GM12864 (cell line): Measurements from ENCODE around the gene RPL13A.

Experiments used
- DNase-seq: peaks from one replicate; pipeline ENCODE4 v3.0.0-alpha.2; 2011; ENCODE audit warnings: low read depth
- H3K4me3 ChIP-seq: 2 replicates; pipeline ENCODE4 v1.5.1; 2011; ENCODE audit warnings: mild to moderate bottlenecking, low read depth, low read length, control low read depth
- CTCF ChIP-seq: IDR thresholded peaks from 2 replicates; pipeline ENCODE4 v1.5.1; 2011; ENCODE audit warnings: low read depth, mild to moderate bottlenecking, moderate library complexity, low read length, control low read depth, inconsistent platforms; ENCODE audit errors: missing control alignments

RPL13A gene

GRCh38 chr19:49486710-49487276, 615 bp upstream of the RPL13A start:
- no peak for DNase-seq
- TF ChIP-seq CTCF, result no peak
- H3K4me3 ChIP-seq, result peak overlapping the region; percentile 2

DNA sequence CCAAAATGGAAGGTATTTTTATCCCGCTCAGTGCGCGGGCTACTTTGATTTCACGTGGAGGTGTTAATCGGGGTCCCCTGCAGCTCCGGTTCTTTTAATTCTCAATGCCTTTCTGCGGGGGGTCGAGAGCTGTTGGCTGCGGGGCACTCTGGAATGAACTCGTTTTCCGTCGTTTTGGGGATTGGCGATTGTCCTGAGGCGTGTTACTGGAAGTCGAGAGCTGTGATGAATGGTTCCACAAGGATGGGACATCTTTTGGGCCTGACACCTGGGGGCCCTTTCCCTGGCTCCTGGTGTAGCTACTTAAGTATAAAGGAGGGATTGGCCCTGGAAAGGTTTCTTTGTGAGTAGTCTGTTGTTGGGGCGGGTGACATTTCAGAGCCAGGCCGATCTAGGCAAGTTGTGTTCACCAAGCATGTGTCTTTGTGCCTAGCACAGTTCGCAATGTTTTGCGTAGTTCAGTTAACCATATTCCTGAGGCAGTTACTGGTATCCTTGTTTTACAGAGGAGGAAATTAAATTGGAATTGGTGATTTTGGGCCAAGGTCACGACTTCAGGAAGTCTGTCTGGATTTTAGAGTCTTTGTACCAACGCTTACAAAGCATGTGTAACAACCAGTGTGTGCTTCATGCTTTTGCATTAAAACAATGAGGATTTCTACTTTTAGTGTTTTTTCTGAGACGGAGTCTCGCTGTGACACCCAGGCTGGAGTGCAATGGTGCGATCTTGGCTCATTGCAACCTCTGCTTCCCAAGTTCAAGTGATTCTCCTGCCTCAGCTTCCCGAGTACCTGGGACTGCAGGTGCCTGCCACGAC, 846 bp downstream of the RPL13A start:
- peak overlapping the region; percentile 95 for H3K4me3 ChIP-seq
- no peak for DNase-seq
- no peak for TF ChIP-seq CTCF

DNA sequence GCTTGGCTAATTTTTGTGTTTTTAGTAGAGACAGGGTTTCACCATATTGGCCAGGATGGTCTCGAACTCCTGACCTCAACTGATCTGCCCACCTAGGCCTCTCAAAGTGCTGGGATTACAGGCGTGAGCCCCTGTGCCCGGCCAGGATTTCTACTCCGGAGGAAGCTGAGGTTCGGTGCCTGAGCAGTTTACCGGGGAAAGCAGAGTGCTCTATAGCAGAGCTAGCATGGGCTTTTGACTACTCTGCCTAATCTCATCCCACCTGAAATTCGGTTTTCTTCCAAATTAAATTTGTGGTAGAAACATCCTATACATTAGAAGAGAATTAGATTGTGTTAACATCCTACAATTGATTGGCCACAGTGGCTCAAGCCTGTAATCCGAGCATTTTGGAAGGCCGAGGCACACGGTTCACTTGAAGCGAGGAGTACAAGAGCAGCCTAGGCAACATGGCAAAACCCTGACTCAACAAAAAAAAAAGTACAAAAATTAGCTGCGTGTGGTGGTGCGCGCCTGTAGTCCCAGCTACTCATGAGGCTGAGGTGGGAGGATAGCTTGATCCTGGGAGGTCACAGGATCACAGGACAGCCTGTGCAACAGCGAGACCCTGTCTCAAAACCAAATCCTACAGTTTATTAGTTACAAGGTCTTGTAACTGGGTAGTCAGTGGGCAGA, 1.6 kb downstream of the RPL13A start:
- TF ChIP-seq CTCF, result no peak
- no peak for DNase-seq
- peak overlapping the region; percentile 95 for H3K4me3 ChIP-seq

- H3K4me3 ChIP-seq, result peak overlapping the region; percentile 95
- peak; percentile 77 for TF ChIP-seq CTCF
- no peak for DNase-seq
These were observed 2.3 kb downstream of the RPL13A start for GRCh38 chr19:49489601-49490167.

- peak overlapping the region; percentile 95 for H3K4me3 ChIP-seq
- DNase-seq, result no peak
- no peak for TF ChIP-seq CTCF
These were observed 3.0 kb downstream of the RPL13A start for GRCh38 chr19:49490287-49491029.

GRCh38 chr19:49491030-49491803, 3.8 kb downstream of the RPL13A start:
- DNase-seq, result no peak
- TF ChIP-seq CTCF, result no peak
- H3K4me3 ChIP-seq, result no peak overlapping the region; the same call in 1 of the 2 replicates
